ENCODE results near the gene MATN4.

MATN4 gene

GRCh38 chr20:45337367-45338120, 29.4 kb upstream of the MATN4 start:
- H3K9me3 ChIP-seq (ENCODE audit: insufficient read depth, low read length), result no peaks in the 10 kb centered on the region
- H3K9me2 ChIP-seq (replicated peaks; ENCODE audit: insufficient read depth, low read length), result no peaks in the 10 kb centered on the region
- no peak overlapping the region for H3K9ac ChIP-seq (ENCODE audit: low read length)
- H3K27me3 ChIP-seq (ENCODE audit: low read length), result no peaks in the 10 kb centered on the region
- no peak for TF ChIP-seq EZH2phosphoT487 (conservative IDR thresholded peaks at IDR 0.05; ENCODE audit: low read length)
- TF ChIP-seq CTCF (IDR thresholded peaks at IDR 0.05; ENCODE audit: insufficient read depth, low read length, poor library complexity, severe bottlenecking), result no peak
- H2AFZ ChIP-seq (ENCODE audit: low read depth, low read length, severe bottlenecking), result no peak overlapping the region
- no peaks in the 10 kb centered on the region for H3K36me3 ChIP-seq (ENCODE audit: low read length)
- no peak overlapping the region for H3K4me3 ChIP-seq (ENCODE audit: insufficient read depth, low read length, poor library complexity, severe bottlenecking)
- no peaks in the 10 kb centered on the region for H3K79me2 ChIP-seq (ENCODE audit: insufficient read depth, low read length)
- H3F3A ChIP-seq (ENCODE audit: insufficient read depth), result no peaks in the 10 kb centered on the region
- no peaks in the 10 kb centered on the region for H4K20me1 ChIP-seq (ENCODE audit: low read depth, low read length)
- H3K27ac ChIP-seq (ENCODE audit: low read depth, low read length), result no peak overlapping the region
- no peak overlapping the region for H3K4me2 ChIP-seq (ENCODE audit: low read depth, low read length, poor library complexity, severe bottlenecking)

- Histone ChIP-seq H2AFZ (ENCODE audit: low read depth, low read length, severe bottlenecking) (no peak overlapping the region), H3K27ac (ENCODE audit: low read depth, low read length) (no peak overlapping the region), H3K9ac (ENCODE audit: low read length) (no peak overlapping the region), H3K4me2 (ENCODE audit: low read depth, low read length, poor library complexity, severe bottlenecking) (no peak overlapping the region), H3K36me3 (ENCODE audit: low read length) (no peaks in the 10 kb centered on the region), H3K79me2 (ENCODE audit: insufficient read depth, low read length) (no peaks in the 10 kb centered on the region), H3K4me3 (ENCODE audit: insufficient read depth, low read length, poor library complexity, severe bottlenecking) (no peak overlapping the region), H3K9me2 (replicated peaks; ENCODE audit: insufficient read depth, low read length) (no peaks in the 10 kb centered on the region), H4K20me1 (ENCODE audit: low read depth, low read length) (no peaks in the 10 kb centered on the region), H3F3A (ENCODE audit: insufficient read depth) (no peaks in the 10 kb centered on the region), H3K9me3 (ENCODE audit: insufficient read depth, low read length) (no peaks in the 10 kb centered on the region), H3K27me3 (ENCODE audit: low read length) (no peaks in the 10 kb centered on the region)
- TF ChIP-seq CTCF (IDR thresholded peaks at IDR 0.05; ENCODE audit: insufficient read depth, low read length, poor library complexity, severe bottlenecking) (no peak), EZH2phosphoT487 (conservative IDR thresholded peaks at IDR 0.05; ENCODE audit: low read length) (no peak)
These were observed 28.6 kb upstream of the MATN4 start for GRCh38 chr20:45336530-45337366.

GRCh38 chr20:45330476-45330875, 22.4 kb upstream of the MATN4 start:
- H3K79me2 ChIP-seq (ENCODE audit: insufficient read depth, low read length), result no peaks in the 10 kb centered on the region
- H2AFZ ChIP-seq (ENCODE audit: low read depth, low read length, severe bottlenecking), result no peak overlapping the region
- no peaks in the 10 kb centered on the region for H3K9me3 ChIP-seq (ENCODE audit: insufficient read depth, low read length)
- H3K27me3 ChIP-seq (ENCODE audit: low read length), result no peaks in the 10 kb centered on the region
- H3F3A ChIP-seq (ENCODE audit: insufficient read depth), result no peaks in the 10 kb centered on the region
- no peaks in the 10 kb centered on the region for H3K9me2 ChIP-seq (replicated peaks; ENCODE audit: insufficient read depth, low read length)
- no peak overlapping the region for H3K4me3 ChIP-seq (ENCODE audit: insufficient read depth, low read length, poor library complexity, severe bottlenecking)
- no peak overlapping the region for H3K27ac ChIP-seq (ENCODE audit: low read depth, low read length)
- TF ChIP-seq CTCF (IDR thresholded peaks at IDR 0.05; ENCODE audit: insufficient read depth, low read length, poor library complexity, severe bottlenecking), result no peak
- TF ChIP-seq EZH2phosphoT487 (conservative IDR thresholded peaks at IDR 0.05; ENCODE audit: low read length), result no peak
- H4K20me1 ChIP-seq (ENCODE audit: low read depth, low read length), result no peaks in the 10 kb centered on the region
- H3K4me2 ChIP-seq (ENCODE audit: low read depth, low read length, poor library complexity, severe bottlenecking), result no peak overlapping the region
- H3K36me3 ChIP-seq (ENCODE audit: low read length), result no peaks in the 10 kb centered on the region
- H3K9ac ChIP-seq (ENCODE audit: low read length), result no peak overlapping the region
